H9 (cell line): Measurements from ENCODE around the gene MYMX. TPM values are rescaled to one million over a fixed set of nuclear protein-coding genes. Genes with fewer than 3 reads are reported as not detected.

Source experiments
- DNase-seq: peaks from one replicate; pipeline ENCODE4 v3.0.0-alpha.2; 2017
- H2AFZ ChIP-seq: one replicate; pipeline ENCODE4 v1.6.1; 2013; ENCODE audit warnings: mild to moderate bottlenecking, low read length, control low read depth, moderate library complexity
- H2AK5ac ChIP-seq: 2 replicates; pipeline ENCODE4 v1.6.1; 2013; ENCODE audit warnings: low read length, control low read depth, mixed read lengths; ENCODE audit not compliant: insufficient read length
- H2BK120ac ChIP-seq: one replicate; pipeline ENCODE4 v1.6.1; 2013; ENCODE audit warnings: low read depth, mild to moderate bottlenecking, low read length, control low read depth, inconsistent platforms; ENCODE audit not compliant: poor library complexity, severe bottlenecking
- H2BK12ac ChIP-seq: 2 replicates; pipeline ENCODE4 v1.6.1; 2013; ENCODE audit warnings: low read length, control low read depth, mixed read lengths, low read depth; ENCODE audit not compliant: insufficient read length
- H2BK15ac ChIP-seq: 2 replicates; pipeline ENCODE4 v1.6.1; 2013; ENCODE audit warnings: low read depth, low read length, control low read depth
- H2BK20ac ChIP-seq: one replicate; pipeline ENCODE4 v1.6.1; 2013; ENCODE audit warnings: low read depth, mild to moderate bottlenecking, low read length, control low read depth, inconsistent platforms; ENCODE audit not compliant: poor library complexity, severe bottlenecking
- H2BK5ac ChIP-seq: 2 replicates; pipeline ENCODE4 v1.6.1; 2013; ENCODE audit warnings: low read length, control low read depth, mixed read lengths; ENCODE audit not compliant: insufficient read length
- H3K14ac ChIP-seq: 2 replicates; pipeline ENCODE4 v1.6.1; 2013; ENCODE audit warnings: low read length, control low read depth; ENCODE audit not compliant: insufficient read depth
- H3K18ac ChIP-seq: 2 replicates; pipeline ENCODE4 v1.6.1; 2013; ENCODE audit warnings: low read depth, mild to moderate bottlenecking, mixed read lengths, low read length, control low read depth; ENCODE audit not compliant: insufficient read length
- H3K23ac ChIP-seq: 2 replicates; pipeline ENCODE4 v1.6.1; 2013; ENCODE audit warnings: low read length, control low read depth, mixed read lengths, low read depth; ENCODE audit not compliant: insufficient read length
- H3K23me2 ChIP-seq: 2 replicates; pipeline ENCODE4 v1.6.1; 2013; ENCODE audit warnings: low read depth, mild to moderate bottlenecking, mixed read lengths, low read length, control low read depth; ENCODE audit not compliant: insufficient read length, poor library complexity, severe bottlenecking
- H3K27ac ChIP-seq: 2 replicates; pipeline ENCODE4 v1.5.1; 2013; ENCODE audit warnings: low read length, control low read depth, mixed read lengths, low read depth; ENCODE audit not compliant: insufficient read length
- H3K27me3 ChIP-seq: 2 replicates; pipeline ENCODE4 v1.6.1; 2013; ENCODE audit warnings: low read length, control low read depth, inconsistent platforms; ENCODE audit not compliant: insufficient read depth
- H3K4ac ChIP-seq: 2 replicates; pipeline ENCODE4 v1.6.1; 2013; ENCODE audit warnings: low read depth, mild to moderate bottlenecking, control low read depth, inconsistent platforms, low read length, moderate library complexity
- H3K4me1 ChIP-seq: 2 replicates; pipeline ENCODE4 v1.6.1; 2013; ENCODE audit warnings: low read length, control low read depth, inconsistent platforms; ENCODE audit not compliant: insufficient read depth
- H3K4me2 ChIP-seq: 2 replicates; pipeline ENCODE4 v1.6.1; 2013; ENCODE audit warnings: low read length, control low read depth, mixed read lengths; ENCODE audit not compliant: insufficient read length, insufficient read depth
- H3K56ac ChIP-seq: 2 replicates; pipeline ENCODE4 v1.6.1; 2013; ENCODE audit warnings: low read depth, mild to moderate bottlenecking, mixed read lengths, low read length, control low read depth; ENCODE audit not compliant: insufficient read length
- H3K79me1 ChIP-seq: 2 replicates; pipeline ENCODE4 v1.6.1; 2013; ENCODE audit warnings: low read depth, mild to moderate bottlenecking, moderate library complexity, low read length, control low read depth, inconsistent platforms; ENCODE audit not compliant: insufficient read depth, poor library complexity, severe bottlenecking
- H3K79me2 ChIP-seq: 2 replicates; pipeline ENCODE4 v1.6.1; 2013; ENCODE audit warnings: low read length, control low read depth, inconsistent platforms; ENCODE audit not compliant: insufficient read depth
- H3K9ac ChIP-seq: 2 replicates; pipeline ENCODE4 v1.6.1; 2013; ENCODE audit warnings: low read length, control low read depth, mixed read lengths; ENCODE audit not compliant: insufficient read length; ENCODE audit errors: extremely low read depth
- H3K9me3 ChIP-seq: one replicate; pipeline ENCODE4 v1.6.1; 2013; ENCODE audit warnings: low read depth, low read length, inconsistent platforms; ENCODE audit not compliant: control insufficient read depth
- H3T11ph ChIP-seq: one replicate; pipeline ENCODE4 v1.6.1; 2013; ENCODE audit warnings: mild to moderate bottlenecking, low read length, control low read depth, inconsistent platforms
- H4K20me1 ChIP-seq: one replicate; pipeline ENCODE4 v1.6.1; 2013; ENCODE audit not compliant: control insufficient read depth, insufficient read length, insufficient read depth
- H4K5ac ChIP-seq: 2 replicates; pipeline ENCODE4 v1.6.1; 2013; ENCODE audit warnings: low read depth, mild to moderate bottlenecking, mixed read lengths, low read length, control low read depth; ENCODE audit not compliant: insufficient read length
- H4K8ac ChIP-seq: replicated peaks from 2 replicates; pipeline ENCODE4 v1.6.1; 2013; ENCODE audit warnings: low read length, control low read depth, mixed read lengths, low read depth; ENCODE audit not compliant: insufficient read length
- H4K91ac ChIP-seq: 2 replicates; pipeline ENCODE4 v1.6.1; 2013; ENCODE audit warnings: low read depth, mild to moderate bottlenecking, moderate library complexity, mixed read lengths, low read length, control low read depth; ENCODE audit not compliant: insufficient read length
- H3K27ac Mint-ChIP-seq, 3 experiments: 2 replicates in 2 of 3; 3 replicates in 1 of 3; pipeline ENCODE4 v1.8.0; 2020 to 2021; ENCODE audit warnings: mixed read lengths in 3 of 3, mild to moderate bottlenecking in 1 of 3, moderate library complexity in 1 of 3
- H3K27me3 Mint-ChIP-seq: 2 replicates; pipeline ENCODE4 v1.8.0; 2021; ENCODE audit warnings: low read depth, mild to moderate bottlenecking, moderate library complexity, mixed read lengths
- H3K36me3 Mint-ChIP-seq, 3 experiments: 2 replicates in 2 of 3; 3 replicates in 1 of 3; pipeline ENCODE4 v1.8.0; 2020 to 2021; ENCODE audit warnings: low read depth in 3 of 3, mixed read lengths in 3 of 3; ENCODE audit not compliant: insufficient read depth in 1 of 3
- H3K4me1 Mint-ChIP-seq, 2 experiments: 2 replicates each; pipeline ENCODE4 v1.8.0; 2020; ENCODE audit warnings: mixed read lengths in 2 of 2
- H3K4me3 Mint-ChIP-seq, 2 experiments: 2 replicates in 1 of 2; 3 replicates in 1 of 2; pipeline ENCODE4 v1.8.0; 2020 to 2021; ENCODE audit warnings: mild to moderate bottlenecking in 2 of 2, mixed read lengths in 2 of 2, moderate library complexity in 1 of 2
- H3K9me3 Mint-ChIP-seq, 2 experiments: 2 replicates in 1 of 2; 3 replicates in 1 of 2; pipeline ENCODE4 v1.8.0; 2020; ENCODE audit warnings: mild to moderate bottlenecking in 2 of 2, mixed read lengths in 2 of 2, moderate library complexity in 1 of 2
- CTCF ChIP-seq: fragments of 200-600 bp; sonication (generic); conservative IDR thresholded peaks from 3 replicates; pipeline ENCODE4 v1.8.0; 2021; ENCODE audit warnings: antibody characterized with exemption, mild to moderate bottlenecking
- WGBS: extraction: QIAGEN DNeasy Blood & Tissue Kit; methylation state at CpG from one replicate; pipeline ENCODE4 v1.1.7; 2013; ENCODE audit warnings: missing lambda C conversion rate, low lambda C conversion rate, mixed read lengths; ENCODE audit not compliant: insufficient read length; ENCODE audit errors: extremely low coverage; 5-methylcytosine and 5-hydroxymethylcytosine counted together
- total RNA-seq: library from RNA; stranded (reverse); gene quantifications from 2 replicates; pipeline ENCODE4 v1.2.1, GENCODE V29; 2021

Gene MYMX
- total RNA-seq, 1 experiment from 2014 or later: 1.1 TPM

- no peaks in the 10 kb centered on the region for H3K27me3 ChIP-seq
- H3K36me3 Mint-ChIP-seq: no peaks in the 10 kb centered on the region; a peak in 1 of 7 replicates
- peak overlapping the region; percentile 94 for H3K14ac ChIP-seq
- H2BK15ac ChIP-seq: no peak overlapping the region
- H3K9me3 ChIP-seq: no peaks in the 10 kb centered on the region
- H3K79me1 ChIP-seq: no peaks in the 10 kb centered on the region
- peak overlapping the region; percentile 0; the same call in 1 of the 2 replicates for H3K4ac ChIP-seq
- no peak overlapping the region for H2BK120ac ChIP-seq
- no peak overlapping the region for H3K9ac ChIP-seq
- peak overlapping the region; percentile 74 for H3K27ac ChIP-seq
- peak overlapping the region; percentile 3 for H2BK5ac ChIP-seq
- H2AK5ac ChIP-seq: no peak overlapping the region
- peak overlapping the region; percentile 30 for H4K8ac ChIP-seq
- H4K5ac ChIP-seq: peak overlapping the region; percentile 5
- no peak overlapping the region for H3K56ac ChIP-seq
- H3K4me2 ChIP-seq: peak overlapping the region; percentile 5
- H3K27ac Mint-ChIP-seq: peak overlapping the region; percentile 97 to 100 (median 99)
- H2BK20ac ChIP-seq: no peak overlapping the region
- peak overlapping the region; percentile 35 for H4K91ac ChIP-seq
- peaks cover 22% of the 10 kb centered on the region for H3K4me1 ChIP-seq
- H3K18ac ChIP-seq: peak overlapping the region; percentile 96
- TF ChIP-seq CTCF: no peak
- peak overlapping the region; percentile 64 for H2BK12ac ChIP-seq
- no peak overlapping the region for H2AFZ ChIP-seq
- DNase-seq: no peak
- no peak overlapping the region for H3T11ph ChIP-seq
- H3K23me2 ChIP-seq: no peaks in the 10 kb centered on the region
- H3K27me3 Mint-ChIP-seq: no peaks in the 10 kb centered on the region
- H3K4me1 Mint-ChIP-seq: peaks cover 59 to 64% of the 10 kb centered on the region in 2 experiments
- peaks cover 3% of the 10 kb centered on the region for H4K20me1 ChIP-seq
- no peak overlapping the region for H3K23ac ChIP-seq
- H3K9me3 Mint-ChIP-seq: no peaks in the 10 kb centered on the region
- H3K79me2 ChIP-seq: no peaks in the 10 kb centered on the region
- no CpG with 5 or more reads among the region's 11 CpGs for WGBS
- H3K4me3 Mint-ChIP-seq: peak overlapping the region; percentile 43 to 55; a peak in 3 of 5 replicates
Measured at GRCh38 chr6:44202972-44203750, 13.6 kb upstream of the MYMX start.
